Nephron (organoid): Measurements from ENCODE around the gene NR1I3.

ENCODE experiments used
- H3K27ac Mint-ChIP-seq, 3 experiments: 2 replicates each; pipeline ENCODE4 v1.8.0; 2020; ENCODE audit warnings: mixed read lengths in 3 of 3, mild to moderate bottlenecking in 2 of 3, moderate library complexity in 1 of 3
- H3K27me3 Mint-ChIP-seq: 2 replicates; pipeline ENCODE4 v1.8.0; 2021; ENCODE audit warnings: low read depth, mild to moderate bottlenecking, moderate library complexity, mixed read lengths
- H3K36me3 Mint-ChIP-seq: 2 replicates; pipeline ENCODE4 v1.8.0; 2020; ENCODE audit warnings: low read depth, mixed read lengths
- H3K4me1 Mint-ChIP-seq: 2 replicates; pipeline ENCODE4 v1.8.0; 2020; ENCODE audit warnings: mixed read lengths
- H3K4me3 Mint-ChIP-seq, 3 experiments: 2 replicates each; pipeline ENCODE4 v1.8.0; 2020; ENCODE audit warnings: mild to moderate bottlenecking in 3 of 3, mixed read lengths in 3 of 3, moderate library complexity in 2 of 3
- H3K9me3 Mint-ChIP-seq: 2 replicates; pipeline ENCODE4 v1.8.0; 2020; ENCODE audit warnings: mixed read lengths
- CTCF ChIP-seq, 3 experiments: fragments of 200-600 bp; sonication (generic); IDR thresholded peaks; one replicate each; pipeline ENCODE4 v1.5.0; 2021; ENCODE audit warnings: antibody characterized with exemption in 3 of 3; ENCODE audit not compliant: unreplicated experiment in 3 of 3

Gene NR1I3

GRCh38 chr1:161217831-161218230 is 20.2 kb downstream of the NR1I3 start:
- Mint-ChIP-seq H3K27ac (peak overlapping the region in 1 of 3 experiments; percentile 63), H3K4me3 (no peak overlapping the region), H3K27me3 (no peaks in the 10 kb centered on the region), H3K4me1 (no peaks in the 10 kb centered on the region), H3K36me3 (peaks cover 24% of the 10 kb centered on the region), H3K9me3 (no peaks in the 10 kb centered on the region)
- TF ChIP-seq CTCF (IDR thresholded peaks at IDR 0.05; ENCODE audit: unreplicated experiment in 3 of 3): no peak

DNA sequence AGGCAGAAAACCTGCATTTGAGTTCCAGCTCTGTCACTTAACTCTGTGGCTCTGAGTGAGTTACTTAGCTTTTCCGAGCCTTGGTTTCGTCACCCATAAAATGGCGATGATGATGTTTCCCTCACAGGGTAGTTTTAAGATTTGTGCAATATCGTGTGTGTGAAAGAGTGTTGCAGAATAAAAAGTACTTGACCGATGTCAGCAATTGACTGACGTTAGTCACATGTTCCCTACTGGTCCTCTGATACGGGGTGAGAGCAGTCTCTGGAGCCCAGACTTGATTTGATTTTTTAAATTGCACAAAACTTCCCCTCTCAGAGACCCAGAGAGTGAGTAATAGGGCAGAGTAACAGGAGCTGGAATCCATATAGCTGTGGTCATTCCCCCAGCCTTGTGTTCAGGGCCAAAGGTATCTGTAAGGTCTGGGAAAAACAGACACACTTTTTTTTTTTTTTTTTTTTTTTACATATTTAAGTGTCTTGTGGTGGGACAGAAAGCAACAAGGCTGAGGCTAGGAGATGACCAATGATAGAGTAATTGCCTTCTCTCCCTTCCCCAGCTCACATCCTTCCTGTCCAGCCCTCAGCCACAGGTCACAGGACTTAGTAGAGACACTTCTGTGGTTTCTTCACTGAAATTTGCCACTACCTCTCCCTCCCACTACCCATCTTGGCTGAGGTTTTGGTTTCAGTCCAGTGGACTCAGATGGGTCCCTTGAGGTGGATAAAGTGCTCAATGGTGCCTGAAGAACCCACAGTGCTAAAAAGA is 20.9 kb downstream of the NR1I3 start:
- Mint-ChIP-seq H3K36me3 (peaks cover 28% of the 10 kb centered on the region), H3K4me1 (no peaks in the 10 kb centered on the region), H3K27me3 (no peaks in the 10 kb centered on the region), H3K4me3 (no peak overlapping the region), H3K27ac (peak overlapping the region; percentile 18 to 91 (median 65)), H3K9me3 (no peaks in the 10 kb centered on the region)
- TF ChIP-seq CTCF (IDR thresholded peaks at IDR 0.05; ENCODE audit: unreplicated experiment in 3 of 3): no peak

- no peak for TF ChIP-seq CTCF (IDR thresholded peaks at IDR 0.05; ENCODE audit: unreplicated experiment in 3 of 3)
- no peak within 1 kb of the TSS for H3K4me3 Mint-ChIP-seq
- H3K36me3 Mint-ChIP-seq: peaks cover 46% of the 10 kb centered on the region
- H3K9me3 Mint-ChIP-seq: no peaks in the 10 kb centered on the region
- H3K4me1 Mint-ChIP-seq: no peaks in the 10 kb centered on the region
- peak within 1 kb of the TSS in 1 of 3 experiments; percentile 91 for H3K27ac Mint-ChIP-seq
- H3K27me3 Mint-ChIP-seq: no peaks in the 10 kb centered on the region
Observed at GRCh38 chr1:161215076-161215475, 22.9 kb downstream of the NR1I3 start, which contains the start of gene FCER1G. FCER1G (plus strand) TSS chr1:161215295; CDS start chr1:161215322, 27 bp downstream.

GRCh38 chr1:161214369-161214768 is 23.6 kb downstream of the NR1I3 start:
- H3K9me3 Mint-ChIP-seq: no peaks in the 10 kb centered on the region
- H3K27ac Mint-ChIP-seq: no peak overlapping the region
- no peak overlapping the region for H3K4me3 Mint-ChIP-seq
- H3K27me3 Mint-ChIP-seq: no peaks in the 10 kb centered on the region
- no peak for TF ChIP-seq CTCF (IDR thresholded peaks at IDR 0.05; ENCODE audit: unreplicated experiment in 3 of 3)
- H3K36me3 Mint-ChIP-seq: peaks cover 53% of the 10 kb centered on the region
- H3K4me1 Mint-ChIP-seq: no peaks in the 10 kb centered on the region

DNA sequence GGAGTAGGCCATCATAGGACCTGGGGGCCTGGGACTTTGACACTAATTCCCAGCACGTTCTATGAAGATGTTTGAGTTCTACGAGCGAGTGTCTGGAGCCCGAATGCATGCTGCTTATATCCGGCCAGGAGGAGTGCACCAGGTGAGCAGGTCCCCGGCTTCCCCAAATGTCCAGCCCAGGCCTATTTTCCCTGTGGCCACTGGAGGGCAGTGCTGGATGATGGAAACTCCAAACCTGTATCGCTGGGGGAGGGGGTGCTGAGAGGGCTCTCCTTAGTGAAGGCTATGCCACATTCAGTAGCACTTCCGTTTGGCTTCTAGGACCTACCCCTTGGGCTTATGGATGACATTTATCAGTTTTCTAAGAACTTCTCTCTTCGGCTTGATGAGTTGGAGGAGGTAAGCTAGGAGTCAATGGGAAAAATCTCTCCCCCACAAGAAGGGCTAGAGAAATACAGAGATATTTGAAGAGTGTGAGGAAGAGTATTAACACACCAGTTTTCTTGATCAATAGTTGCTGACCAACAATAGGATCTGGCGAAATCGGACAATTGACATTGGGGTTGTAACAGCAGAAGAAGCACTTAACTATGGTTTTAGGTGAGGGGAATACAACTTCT is 28.1 kb downstream of the NR1I3 start:
- Mint-ChIP-seq H3K9me3 (no peaks in the 10 kb centered on the region), H3K4me3 (no peak overlapping the region), H3K4me1 (peaks cover 12% of the 10 kb centered on the region)

More for the DNA sequence above, 28.1 kb downstream of the NR1I3 start:
- H3K27ac Mint-ChIP-seq: peak overlapping the region in 1 of 3 experiments; percentile 6
- peaks cover 73% of the 10 kb centered on the region for H3K36me3 Mint-ChIP-seq
- no peaks in the 10 kb centered on the region for H3K27me3 Mint-ChIP-seq
- TF ChIP-seq CTCF (IDR thresholded peaks at IDR 0.05; ENCODE audit: unreplicated experiment in 3 of 3): peak; percentile 83 to 91 (median 83)
